ENCODE results near the gene EXOC3L1. TPM values are rescaled to one million over a fixed set of nuclear protein-coding genes. Genes with fewer than 3 reads are reported as not detected.

Gene EXOC3L1
- total RNA-seq, 1 donor from 2014 or later, result 0.45 TPM

DNA sequence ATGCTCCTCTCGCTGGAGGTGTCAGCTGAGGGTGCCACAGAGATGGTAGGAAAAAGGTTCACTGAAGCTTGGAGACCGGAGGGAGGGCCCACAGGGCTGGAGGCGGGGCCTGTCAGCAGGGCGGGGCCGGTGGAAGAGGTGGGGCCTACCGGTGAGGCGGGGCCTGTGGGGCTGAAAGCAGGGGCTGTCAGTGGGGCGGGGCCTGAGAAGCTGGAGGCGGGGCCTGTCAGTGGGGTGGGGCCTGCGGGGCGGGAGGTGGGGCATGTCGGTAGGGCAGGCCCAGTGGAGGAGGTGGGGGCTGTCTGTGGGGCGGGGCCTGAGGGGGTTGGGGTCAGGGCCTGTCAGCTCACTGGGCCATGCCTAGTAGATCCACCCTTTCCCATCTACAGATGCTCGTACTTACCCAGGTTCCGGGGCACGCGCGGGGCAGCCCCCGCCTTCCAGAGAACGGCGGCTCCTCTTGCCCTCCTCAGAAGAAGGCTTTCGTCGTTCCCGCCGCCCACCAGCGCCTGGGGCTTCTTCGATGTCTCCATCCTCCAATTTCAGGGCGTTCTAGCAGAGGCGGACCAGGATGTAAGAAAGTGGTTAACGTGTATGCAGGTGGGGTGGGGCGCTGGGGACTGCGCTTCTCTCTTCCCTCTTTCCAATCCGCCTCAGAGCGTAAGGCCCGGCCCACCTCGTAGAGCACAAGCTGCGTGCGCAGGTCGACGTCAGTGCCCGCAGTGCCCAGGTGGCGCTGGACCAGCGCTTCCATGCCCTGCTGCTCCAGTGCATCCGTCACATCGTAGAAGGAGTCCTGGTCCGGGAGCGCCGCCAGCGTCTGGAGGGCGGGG lies 46.8 kb upstream of the EXOC3L1 start:
- peaks cover 26% of the 10 kb centered on the region for H3K79me2 ChIP-seq (ENCODE audit: insufficient read depth, low read length)
- H3K4me3 ChIP-seq (ENCODE audit: insufficient read depth, low read depth, low read length), result no peak overlapping the region
- Mint-ChIP-seq H3K27me3 (ENCODE audit: low read depth, unreplicated experiment) (no peaks in the 10 kb centered on the region), H3K36me3 (ENCODE audit: low read depth, unreplicated experiment) (peaks cover 32% of the 10 kb centered on the region), H3K4me1 (ENCODE audit: low read depth, unreplicated experiment) (peaks cover 24% of the 10 kb centered on the region), H3K9me3 (ENCODE audit: unreplicated experiment) (no peaks in the 10 kb centered on the region), H3K27ac (ENCODE audit: unreplicated experiment) (peak overlapping the region; percentile 83), H3K4me3 (ENCODE audit: unreplicated experiment) (peak overlapping the region; percentile 43)
- peaks cover 15% of the 10 kb centered on the region for H3K4me1 ChIP-seq (ENCODE audit: insufficient read depth, low read length)
- DNase-seq (ENCODE audit: low read depth), result no peak
- no peaks in the 10 kb centered on the region for H3K27me3 ChIP-seq (ENCODE audit: insufficient read depth, low read length)
- H2AFZ ChIP-seq (ENCODE audit: low read depth, low read length), result no peak overlapping the region
- no peak overlapping the region for H3K27ac ChIP-seq (ENCODE audit: low read depth, low read length)
- H3K4me2 ChIP-seq (ENCODE audit: low read length), result no peak overlapping the region
- H3K9me3 ChIP-seq (ENCODE audit: insufficient read depth, low read depth, low read length), result no peaks in the 10 kb centered on the region
- TF ChIP-seq EZH2 (IDR thresholded peaks at IDR 0.05; ENCODE audit: insufficient read depth, low read length), result no peak
- TF ChIP-seq, protein P1, sequence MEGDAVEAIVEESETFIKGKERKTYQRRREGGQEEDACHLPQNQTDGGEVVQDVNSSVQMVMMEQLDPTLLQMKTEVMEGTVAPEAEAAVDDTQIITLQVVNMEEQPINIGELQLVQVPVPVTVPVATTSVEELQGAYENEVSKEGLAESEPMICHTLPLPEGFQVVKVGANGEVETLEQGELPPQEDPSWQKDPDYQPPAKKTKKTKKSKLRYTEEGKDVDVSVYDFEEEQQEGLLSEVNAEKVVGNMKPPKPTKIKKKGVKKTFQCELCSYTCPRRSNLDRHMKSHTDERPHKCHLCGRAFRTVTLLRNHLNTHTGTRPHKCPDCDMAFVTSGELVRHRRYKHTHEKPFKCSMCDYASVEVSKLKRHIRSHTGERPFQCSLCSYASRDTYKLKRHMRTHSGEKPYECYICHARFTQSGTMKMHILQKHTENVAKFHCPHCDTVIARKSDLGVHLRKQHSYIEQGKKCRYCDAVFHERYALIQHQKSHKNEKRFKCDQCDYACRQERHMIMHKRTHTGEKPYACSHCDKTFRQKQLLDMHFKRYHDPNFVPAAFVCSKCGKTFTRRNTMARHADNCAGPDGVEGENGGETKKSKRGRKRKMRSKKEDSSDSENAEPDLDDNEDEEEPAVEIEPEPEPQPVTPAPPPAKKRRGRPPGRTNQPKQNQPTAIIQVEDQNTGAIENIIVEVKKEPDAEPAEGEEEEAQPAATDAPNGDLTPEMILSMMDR (IDR thresholded peaks at IDR 0.05; ENCODE audit: insufficient read depth, low read depth, low read length), result no peak
- H4K20me1 ChIP-seq (ENCODE audit: insufficient read depth, low read length), result no peaks in the 10 kb centered on the region
- no peak overlapping the region for H3K9ac ChIP-seq (ENCODE audit: low read length)
- FAIRE-seq, result no peak
- peaks cover 29% of the 10 kb centered on the region for H3K36me3 ChIP-seq (ENCODE audit: insufficient read depth, low read length)

DNA sequence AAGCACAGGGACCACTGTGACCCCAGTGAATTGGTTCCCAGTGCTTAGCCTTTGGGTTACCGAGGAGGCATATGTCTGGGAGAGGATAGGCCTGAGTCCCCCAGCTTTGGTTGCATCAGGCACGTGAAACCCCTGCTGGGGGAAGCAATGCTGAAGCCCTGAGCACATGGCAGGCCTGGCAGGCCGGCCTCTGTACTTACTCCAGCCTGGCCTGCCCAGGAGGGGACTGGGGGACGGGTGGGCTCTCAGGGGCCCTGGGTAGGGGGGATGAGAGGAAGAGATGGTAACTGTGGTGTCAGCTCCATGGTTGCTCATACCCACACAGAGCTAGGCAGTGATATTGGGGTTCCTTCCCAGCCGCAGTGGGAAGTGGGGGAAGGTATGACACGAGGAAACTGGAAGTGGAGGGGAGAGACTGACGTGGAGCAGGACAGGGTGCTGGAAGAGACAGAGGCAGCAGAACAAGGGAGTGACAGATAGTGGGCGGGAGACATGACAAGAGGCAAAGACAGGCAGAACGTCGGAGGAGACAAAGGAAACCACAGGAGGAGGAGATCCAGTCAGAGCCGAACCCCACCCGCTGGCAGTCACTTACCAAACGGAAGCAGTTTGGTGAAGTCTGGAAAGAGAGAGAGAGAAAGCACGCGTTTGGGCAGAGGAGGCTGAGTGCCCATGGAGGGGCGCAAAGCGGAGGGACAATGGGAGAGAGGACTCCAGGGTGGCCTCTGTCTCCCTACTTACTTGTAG lies 46.1 kb upstream of the EXOC3L1 start:
- H3K4me2 ChIP-seq (ENCODE audit: low read length), result no peak overlapping the region
- no peak for DNase-seq (ENCODE audit: low read depth)
- peaks cover 27% of the 10 kb centered on the region for H3K79me2 ChIP-seq (ENCODE audit: insufficient read depth, low read length)
- H2AFZ ChIP-seq (ENCODE audit: low read depth, low read length), result no peak overlapping the region
- peak overlapping the region; percentile 43 for H3K4me3 Mint-ChIP-seq (ENCODE audit: unreplicated experiment)
- no peak overlapping the region for H3K9ac ChIP-seq (ENCODE audit: low read length)
- H3K27ac ChIP-seq (ENCODE audit: low read depth, low read length), result no peak overlapping the region
- peaks cover 18% of the 10 kb centered on the region for H3K4me1 Mint-ChIP-seq (ENCODE audit: low read depth, unreplicated experiment)
- H4K20me1 ChIP-seq (ENCODE audit: insufficient read depth, low read length), result peaks cover 4% of the 10 kb centered on the region
- peaks cover 37% of the 10 kb centered on the region for H3K36me3 ChIP-seq (ENCODE audit: insufficient read depth, low read length)
- H3K4me1 ChIP-seq (ENCODE audit: insufficient read depth, low read length), result peaks cover 7% of the 10 kb centered on the region
- H3K27me3 Mint-ChIP-seq (ENCODE audit: low read depth, unreplicated experiment), result no peaks in the 10 kb centered on the region
- H3K27ac Mint-ChIP-seq (ENCODE audit: unreplicated experiment), result peak overlapping the region; percentile 53
- H3K9me3 Mint-ChIP-seq (ENCODE audit: unreplicated experiment), result no peaks in the 10 kb centered on the region
- H3K27me3 ChIP-seq (ENCODE audit: insufficient read depth, low read length), result no peaks in the 10 kb centered on the region
- H3K4me3 ChIP-seq (ENCODE audit: insufficient read depth, low read depth, low read length), result no peak overlapping the region
- TF ChIP-seq EZH2 (IDR thresholded peaks at IDR 0.05; ENCODE audit: insufficient read depth, low read length), result no peak
- TF ChIP-seq, protein P1 (IDR thresholded peaks at IDR 0.05; ENCODE audit: insufficient read depth, low read depth, low read length), result no peak
- no peak for FAIRE-seq
- peaks cover 33% of the 10 kb centered on the region for H3K36me3 Mint-ChIP-seq (ENCODE audit: low read depth, unreplicated experiment)
- no peaks in the 10 kb centered on the region for H3K9me3 ChIP-seq (ENCODE audit: insufficient read depth, low read depth, low read length)

Measured in astrocyte (in vitro differentiated cells and primary cell).